Measurements from ENCODE around the gene HNF4A.

The HNF4A gene

GRCh38 chr20:44428174-44429016 is 72.9 kb downstream of the HNF4A start:
- H3K36me3 Mint-ChIP-seq (ENCODE audit: low read depth), result no peaks in the 10 kb centered on the region

GRCh38 chr20:44429017-44429339 is 73.5 kb downstream of the HNF4A start:
- no peak for DNase-seq
- Mint-ChIP-seq H3K36me3 (ENCODE audit: low read depth) (no peaks in the 10 kb centered on the region), H3K27me3 (no peaks in the 10 kb centered on the region), H3K4me1 (ENCODE audit: low read depth) (no peaks in the 10 kb centered on the region), H3K27ac (no peak overlapping the region), H3K4me3 (no peak overlapping the region), H3K9me3 (no peaks in the 10 kb centered on the region)

More at GRCh38 chr20:44428174-44429016, 72.9 kb downstream of the HNF4A start:
- H3K4me3 Mint-ChIP-seq, result no peak overlapping the region
- no peaks in the 10 kb centered on the region for H3K4me1 Mint-ChIP-seq (ENCODE audit: low read depth)
- no peak overlapping the region for H3K27ac Mint-ChIP-seq
- H3K9me3 Mint-ChIP-seq, result no peaks in the 10 kb centered on the region
- no peaks in the 10 kb centered on the region for H3K27me3 Mint-ChIP-seq
- DNase-seq, result no peak

- Mint-ChIP-seq H3K36me3 (ENCODE audit: low read depth) (no peaks in the 10 kb centered on the region), H3K9me3 (no peaks in the 10 kb centered on the region), H3K27me3 (no peaks in the 10 kb centered on the region), H3K4me1 (ENCODE audit: low read depth) (no peaks in the 10 kb centered on the region), H3K4me3 (no peak overlapping the region), H3K27ac (no peak overlapping the region)
- no peak for DNase-seq
Measured at GRCh38 chr20:44429419-44430269, 74.1 kb downstream of the HNF4A start.

- H3K9me3 Mint-ChIP-seq, result no peaks in the 10 kb centered on the region
- H3K27me3 Mint-ChIP-seq, result no peaks in the 10 kb centered on the region
- no peak for DNase-seq
- no peaks in the 10 kb centered on the region for H3K36me3 Mint-ChIP-seq (ENCODE audit: low read depth)
- no peak overlapping the region for H3K27ac Mint-ChIP-seq
- no peak overlapping the region for H3K4me3 Mint-ChIP-seq
- H3K4me1 Mint-ChIP-seq (ENCODE audit: low read depth), result no peaks in the 10 kb centered on the region
Measured at GRCh38 chr20:44430270-44431065, 75.0 kb downstream of the HNF4A start.

GRCh38 chr20:44431118-44431501 is 75.6 kb downstream of the HNF4A start:
- Mint-ChIP-seq H3K4me3 (no peak overlapping the region), H3K27ac (no peak overlapping the region), H3K27me3 (no peaks in the 10 kb centered on the region), H3K36me3 (ENCODE audit: low read depth) (no peaks in the 10 kb centered on the region), H3K4me1 (ENCODE audit: low read depth) (no peaks in the 10 kb centered on the region), H3K9me3 (no peaks in the 10 kb centered on the region)
- no peak for DNase-seq

GRCh38 chr20:44431502-44432234 is 76.2 kb downstream of the HNF4A start:
- H3K36me3 Mint-ChIP-seq (ENCODE audit: low read depth), result no peaks in the 10 kb centered on the region
- no peak overlapping the region for H3K27ac Mint-ChIP-seq
- H3K4me1 Mint-ChIP-seq (ENCODE audit: low read depth), result no peaks in the 10 kb centered on the region
- DNase-seq, result no peak
- no peak overlapping the region for H3K4me3 Mint-ChIP-seq
- H3K27me3 Mint-ChIP-seq, result no peaks in the 10 kb centered on the region
- H3K9me3 Mint-ChIP-seq, result no peaks in the 10 kb centered on the region

- no peak for DNase-seq
- Mint-ChIP-seq H3K4me1 (ENCODE audit: low read depth) (no peaks in the 10 kb centered on the region), H3K27me3 (no peaks in the 10 kb centered on the region), H3K27ac (no peak overlapping the region), H3K4me3 (no peak overlapping the region), H3K9me3 (no peaks in the 10 kb centered on the region), H3K36me3 (ENCODE audit: low read depth) (no peaks in the 10 kb centered on the region)
Measured at GRCh38 chr20:44432618-44433577, 77.4 kb downstream of the HNF4A start.

- Mint-ChIP-seq H3K36me3 (ENCODE audit: low read depth) (no peaks in the 10 kb centered on the region), H3K27me3 (no peaks in the 10 kb centered on the region), H3K4me1 (ENCODE audit: low read depth) (no peaks in the 10 kb centered on the region), H3K9me3 (no peaks in the 10 kb centered on the region), H3K27ac (no peak overlapping the region), H3K4me3 (no peak overlapping the region)
- no peak for DNase-seq
Measured at GRCh38 chr20:44433751-44434538, 78.4 kb downstream of the HNF4A start.

GRCh38 chr20:44435630-44436335 is 80.3 kb downstream of the HNF4A start:
- Mint-ChIP-seq H3K9me3 (no peaks in the 10 kb centered on the region), H3K4me3 (no peak overlapping the region), H3K4me1 (ENCODE audit: low read depth) (no peaks in the 10 kb centered on the region), H3K27me3 (peaks cover 4% of the 10 kb centered on the region), H3K36me3 (ENCODE audit: low read depth) (no peaks in the 10 kb centered on the region), H3K27ac (no peak overlapping the region)
- no peak for DNase-seq

GRCh38 chr20:44436393-44436792 is 80.9 kb downstream of the HNF4A start:
- DNase-seq, result no peak
- Mint-ChIP-seq H3K27ac (no peak overlapping the region), H3K4me1 (ENCODE audit: low read depth) (no peaks in the 10 kb centered on the region), H3K36me3 (ENCODE audit: low read depth) (no peaks in the 10 kb centered on the region), H3K4me3 (no peak overlapping the region), H3K27me3 (peaks cover 4% of the 10 kb centered on the region), H3K9me3 (no peaks in the 10 kb centered on the region)

- no peaks in the 10 kb centered on the region for H3K9me3 Mint-ChIP-seq
- DNase-seq, result no peak
Measured at GRCh38 chr20:44437497-44437896, 82.0 kb downstream of the HNF4A start.

GRCh38 chr20:44438782-44439181 is 83.3 kb downstream of the HNF4A start:
- Mint-ChIP-seq H3K36me3 (ENCODE audit: low read depth) (no peaks in the 10 kb centered on the region), H3K27ac (no peak overlapping the region), H3K4me1 (ENCODE audit: low read depth) (no peaks in the 10 kb centered on the region), H3K9me3 (no peaks in the 10 kb centered on the region), H3K27me3 (peaks cover 4% of the 10 kb centered on the region), H3K4me3 (no peak overlapping the region)
- no peak for DNase-seq

More at GRCh38 chr20:44437497-44437896, 82.0 kb downstream of the HNF4A start:
- Mint-ChIP-seq H3K27me3 (peaks cover 4% of the 10 kb centered on the region), H3K36me3 (ENCODE audit: low read depth) (no peaks in the 10 kb centered on the region), H3K4me1 (ENCODE audit: low read depth) (no peaks in the 10 kb centered on the region), H3K4me3 (no peak overlapping the region), H3K27ac (no peak overlapping the region)
